ENCODE results near the gene EML5. TPM values are rescaled to one million over a fixed set of nuclear protein-coding genes. Genes with fewer than 3 reads are reported as not detected.
"Not testable (repeated sequence)": the region's sequence is repeated elsewhere in the genome, so short reads cannot be mapped to it uniquely, and the experiment has no call there.

The EML5 gene
- total RNA-seq, 1 experiment from 2014 or later, result 0.66 TPM

DNA sequence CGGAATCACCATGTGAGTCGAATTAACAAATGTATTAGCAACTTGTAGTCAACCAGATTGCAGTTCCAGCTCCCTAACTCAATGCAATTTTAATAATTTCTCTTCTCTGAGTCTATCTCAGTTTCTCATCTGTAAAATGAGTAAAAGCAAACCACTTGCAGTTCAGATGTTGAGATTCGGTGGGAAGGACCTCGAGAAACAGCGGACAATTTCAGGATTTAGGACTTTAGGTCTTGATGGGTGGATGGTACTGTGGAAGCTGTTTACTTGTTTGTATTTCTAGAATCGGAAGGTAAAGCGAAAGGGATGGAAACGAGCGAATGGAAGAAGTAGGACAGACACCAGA lies 31.2 kb upstream of the EML5 start:
- no peaks in the 10 kb centered on the region for H3K27me3 ChIP-seq (ENCODE audit: low read length)
- peak overlapping the region; percentile 99 for H2AFZ ChIP-seq (ENCODE audit: low read length)
- DNase-seq (no peak), ATAC-seq (no peak; the same call in 1 of the 2 replicates)
- H3K36me3 ChIP-seq (ENCODE audit: low read depth, low read length), result no peaks in the 10 kb centered on the region
- BruUV-seq (replicated peaks), result no TSS peak
- intact Hi-C loops (cut with micrococcal nuclease), result no loop called here
- H3K4me3 ChIP-seq (ENCODE audit: low read length), result peak overlapping the region; percentile 86
- CTCF ChIA-PET, result interaction anchor here (0.6 kb wide), 1 partner anchor 203 kb away, joined by 3 read pairs; no protein-coding TSS in a partner anchor
- peaks cover 24% of the 10 kb centered on the region for H3K4me1 ChIP-seq (ENCODE audit: insufficient read depth, low read length)
- H3K79me2 ChIP-seq (ENCODE audit: low read length), result peaks cover 22% of the 10 kb centered on the region
- H3K9ac ChIP-seq (ENCODE audit: low read length), result peak overlapping the region; percentile 81
- peak overlapping the region; percentile 88 for H3K4me2 ChIP-seq (ENCODE audit: low read length)
- peak overlapping the region; percentile 69 for H3K27ac ChIP-seq (ENCODE audit: low read length)
- H3F3A ChIP-seq (ENCODE audit: low read length, unreplicated experiment), result no peaks in the 10 kb centered on the region
- H3K9me2 ChIP-seq (replicated peaks; ENCODE audit: low read length), result no peaks in the 10 kb centered on the region
- no peaks in the 10 kb centered on the region for H4K20me1 ChIP-seq (ENCODE audit: low read length)
- TF ChIP-seq, protein P1, sequence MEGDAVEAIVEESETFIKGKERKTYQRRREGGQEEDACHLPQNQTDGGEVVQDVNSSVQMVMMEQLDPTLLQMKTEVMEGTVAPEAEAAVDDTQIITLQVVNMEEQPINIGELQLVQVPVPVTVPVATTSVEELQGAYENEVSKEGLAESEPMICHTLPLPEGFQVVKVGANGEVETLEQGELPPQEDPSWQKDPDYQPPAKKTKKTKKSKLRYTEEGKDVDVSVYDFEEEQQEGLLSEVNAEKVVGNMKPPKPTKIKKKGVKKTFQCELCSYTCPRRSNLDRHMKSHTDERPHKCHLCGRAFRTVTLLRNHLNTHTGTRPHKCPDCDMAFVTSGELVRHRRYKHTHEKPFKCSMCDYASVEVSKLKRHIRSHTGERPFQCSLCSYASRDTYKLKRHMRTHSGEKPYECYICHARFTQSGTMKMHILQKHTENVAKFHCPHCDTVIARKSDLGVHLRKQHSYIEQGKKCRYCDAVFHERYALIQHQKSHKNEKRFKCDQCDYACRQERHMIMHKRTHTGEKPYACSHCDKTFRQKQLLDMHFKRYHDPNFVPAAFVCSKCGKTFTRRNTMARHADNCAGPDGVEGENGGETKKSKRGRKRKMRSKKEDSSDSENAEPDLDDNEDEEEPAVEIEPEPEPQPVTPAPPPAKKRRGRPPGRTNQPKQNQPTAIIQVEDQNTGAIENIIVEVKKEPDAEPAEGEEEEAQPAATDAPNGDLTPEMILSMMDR (conservative IDR thresholded peaks at IDR 0.05; ENCODE audit: low read depth, low read length), result no peak
- TF ChIP-seq EZH2 (IDR thresholded peaks at IDR 0.05; ENCODE audit: low read length, unreplicated experiment), result no peak
- TF ChIP-seq EZH2phosphoT487 (IDR thresholded peaks at IDR 0.05; ENCODE audit: borderline replicate concordance, low read length), result no peak
- no peaks in the 10 kb centered on the region for H3K9me3 ChIP-seq (ENCODE audit: low read length)
- POLR2A ChIA-PET (ENCODE audit: unreplicated experiment), result interaction anchor here (0.6 to 0.7 kb wide), 3 partner anchors 154 to 1132 kb away, joined by 3 read pairs; no protein-coding TSS in a partner anchor

DNA sequence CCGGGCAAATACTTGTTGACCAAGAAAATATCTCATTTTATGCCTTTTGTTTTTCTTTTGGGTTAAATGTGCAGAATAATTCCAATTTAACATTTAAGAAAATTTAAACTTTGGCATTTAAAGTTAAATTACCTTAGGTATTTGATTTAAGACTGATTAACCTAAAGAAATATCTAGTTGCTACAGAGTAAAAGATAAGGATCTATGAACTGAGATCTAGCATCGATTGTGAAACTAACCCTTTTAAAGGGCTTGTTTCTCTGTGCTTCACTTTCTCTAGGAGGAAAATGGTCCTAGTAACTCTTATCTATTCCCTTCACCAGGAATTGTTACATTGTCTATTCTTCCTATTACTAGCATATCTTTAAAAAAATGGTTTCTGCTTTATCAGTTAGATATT lies 29.1 kb upstream of the EML5 start:
- Histone ChIP-seq H3F3A (ENCODE audit: low read length, unreplicated experiment) (no peaks in the 10 kb centered on the region), H3K9me3 (ENCODE audit: low read length) (no peaks in the 10 kb centered on the region), H3K27ac (ENCODE audit: low read length) (no peak overlapping the region), H3K36me3 (ENCODE audit: low read depth, low read length) (no peaks in the 10 kb centered on the region), H3K4me3 (ENCODE audit: low read length) (no peak overlapping the region), H4K20me1 (ENCODE audit: low read length) (no peaks in the 10 kb centered on the region), H2AFZ (ENCODE audit: low read length) (0 out of 2 replicates have a peak overlapping the region, but pooled peaks have one; percentile 25), H3K9me2 (replicated peaks; ENCODE audit: low read length) (no peaks in the 10 kb centered on the region), H3K27me3 (ENCODE audit: low read length) (no peaks in the 10 kb centered on the region), H3K79me2 (ENCODE audit: low read length) (peaks cover 11% of the 10 kb centered on the region), H3K4me1 (ENCODE audit: insufficient read depth, low read length) (peaks cover 16% of the 10 kb centered on the region), H3K9ac (ENCODE audit: low read length) (no peak overlapping the region), H3K4me2 (ENCODE audit: low read length) (no peak overlapping the region)
- no TSS peak for BruUV-seq (replicated peaks)
- CTCF ChIA-PET, result no interaction called here
- POLR2A ChIA-PET (ENCODE audit: unreplicated experiment), result no interaction called here
- intact Hi-C loops (cut with micrococcal nuclease), result no loop called here
- no peak for ATAC-seq
- DNase-seq, result no peak
- TF ChIP-seq EZH2phosphoT487 (IDR thresholded peaks at IDR 0.05; ENCODE audit: borderline replicate concordance, low read length) (no peak), EZH2 (IDR thresholded peaks at IDR 0.05; ENCODE audit: low read length, unreplicated experiment) (no peak)
- TF ChIP-seq, protein P1 (conservative IDR thresholded peaks at IDR 0.05; ENCODE audit: low read depth, low read length), result no peak

DNA sequence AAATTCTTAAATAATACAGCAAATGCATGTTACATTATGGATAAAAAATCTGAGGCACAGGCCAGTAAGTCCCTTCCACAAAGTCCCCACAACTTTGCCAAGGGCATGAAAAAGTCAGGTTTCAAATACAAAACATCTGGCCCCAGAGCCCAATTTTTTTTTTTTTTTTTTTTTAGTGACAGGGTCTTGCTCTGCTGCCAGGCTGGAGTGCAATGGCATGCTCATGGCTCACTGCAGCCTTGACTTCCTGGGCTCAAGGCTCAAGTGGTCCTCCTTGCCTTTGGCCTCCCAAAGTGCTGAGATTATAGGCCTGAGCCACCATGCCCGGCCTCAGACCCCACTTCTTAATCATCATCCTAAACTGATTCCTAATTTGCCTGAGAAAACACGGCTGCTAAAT lies 28.6 kb upstream of the EML5 start:
- Histone ChIP-seq H3K27ac (ENCODE audit: low read length) (no peak overlapping the region), H3F3A (ENCODE audit: low read length, unreplicated experiment) (no peaks in the 10 kb centered on the region), H3K79me2 (ENCODE audit: low read length) (peaks cover 11% of the 10 kb centered on the region), H3K9ac (ENCODE audit: low read length) (no peak overlapping the region), H3K27me3 (ENCODE audit: low read length) (no peaks in the 10 kb centered on the region), H4K20me1 (ENCODE audit: low read length) (no peaks in the 10 kb centered on the region), H3K4me2 (ENCODE audit: low read length) (no peak overlapping the region), H3K9me2 (replicated peaks; ENCODE audit: low read length) (no peaks in the 10 kb centered on the region), H2AFZ (ENCODE audit: low read length) (0 out of 2 replicates have a peak overlapping the region, but pooled peaks have one; percentile 25), H3K4me1 (ENCODE audit: insufficient read depth, low read length) (peaks cover 15% of the 10 kb centered on the region), H3K9me3 (ENCODE audit: low read length) (no peaks in the 10 kb centered on the region), H3K36me3 (ENCODE audit: low read depth, low read length) (no peaks in the 10 kb centered on the region), H3K4me3 (ENCODE audit: low read length) (no peak overlapping the region)
- no peak for DNase-seq
- CTCF ChIA-PET, result no interaction called here
- ATAC-seq, result no peak
- intact Hi-C loops (cut with micrococcal nuclease), result no loop called here
- no TSS peak for BruUV-seq (replicated peaks)
- no peak for TF ChIP-seq EZH2phosphoT487 (IDR thresholded peaks at IDR 0.05; ENCODE audit: borderline replicate concordance, low read length)
- TF ChIP-seq EZH2 (IDR thresholded peaks at IDR 0.05; ENCODE audit: low read length, unreplicated experiment), result no peak
- TF ChIP-seq, protein P1 (conservative IDR thresholded peaks at IDR 0.05; ENCODE audit: low read depth, low read length), result no peak
- POLR2A ChIA-PET (ENCODE audit: unreplicated experiment), result no interaction called here

GRCh38 chr14:88819674-88820073 lies 26.9 kb upstream of the EML5 start:
- DNase-seq; BruUV-seq (replicated peaks); H3K4me3 ChIP-seq (ENCODE audit: low read length); H3K4me2 ChIP-seq (ENCODE audit: low read length); intact Hi-C loops (cut with micrococcal nuclease); ATAC-seq; H3K4me1 ChIP-seq (ENCODE audit: insufficient read depth, low read length); H3K27me3 ChIP-seq (ENCODE audit: low read length); POLR2A ChIA-PET (ENCODE audit: unreplicated experiment); H3K9me3 ChIP-seq (ENCODE audit: low read length); H3K9me2 ChIP-seq (replicated peaks; ENCODE audit: low read length); H3K27ac ChIP-seq (ENCODE audit: low read length); H3K9ac ChIP-seq (ENCODE audit: low read length); H4K20me1 ChIP-seq (ENCODE audit: low read length); H3K36me3 ChIP-seq (ENCODE audit: low read depth, low read length); H2AFZ ChIP-seq (ENCODE audit: low read length); CTCF ChIA-PET; H3F3A ChIP-seq (ENCODE audit: low read length, unreplicated experiment); H3K79me2 ChIP-seq (ENCODE audit: low read length): not testable (repeated sequence)
